HEK293 (cell line): ENCODE results near the gene PRICKLE3.

ENCODE experiments used
- AEBP2 ChIP-seq: fragments of 450-650 bp; formaldehyde crosslinking; IDR thresholded peaks from 2 replicates; pipeline ENCODE4 v1.5.1; 2016; ENCODE audit warnings: missing biosample characterization, missing genetic modification characterization, borderline replicate concordance
- HOXC10 ChIP-seq: sonication (generic); formaldehyde crosslinking; IDR thresholded peaks from 2 replicates; pipeline ENCODE4 v1.8.1; 2023; ENCODE audit warnings: mild to moderate bottlenecking, missing genetic modification reagents
- KLF8 ChIP-seq: fragments of 450-650 bp; formaldehyde crosslinking; IDR thresholded peaks from 2 replicates; pipeline ENCODE4 v1.5.1; 2016; ENCODE audit warnings: missing biosample characterization, missing genetic modification characterization
- MYNN ChIP-seq: fragments of 450-650 bp; formaldehyde crosslinking; IDR thresholded peaks from 2 replicates; pipeline ENCODE4 v1.5.1; 2016; ENCODE audit warnings: missing biosample characterization, missing genetic modification characterization, borderline replicate concordance
- PRDM1 ChIP-seq: fragments of 450-650 bp; formaldehyde crosslinking; IDR thresholded peaks from 2 replicates; pipeline ENCODE4; 2016; ENCODE audit warnings: missing biosample characterization, missing genetic modification characterization
- PRDM4 ChIP-seq: fragments of 450-650 bp; formaldehyde crosslinking; IDR thresholded peaks from 2 replicates; pipeline ENCODE4 v1.5.1; 2017; ENCODE audit warnings: missing biosample characterization, missing genetic modification characterization
- SALL2 ChIP-seq: fragments of 450-650 bp; formaldehyde crosslinking; IDR thresholded peaks from 2 replicates; pipeline ENCODE4 v1.5.0; 2017; ENCODE audit warnings: missing biosample characterization, mild to moderate bottlenecking, missing genetic modification characterization, borderline replicate concordance
- SCRT1 ChIP-seq: fragments of 450-650 bp; formaldehyde crosslinking; IDR thresholded peaks from 2 replicates; pipeline ENCODE4 v1.5.1; 2016; ENCODE audit warnings: missing biosample characterization, missing genetic modification characterization, borderline replicate concordance
- SCRT2 ChIP-seq: fragments of 450-650 bp; formaldehyde crosslinking; IDR thresholded peaks from 2 replicates; pipeline ENCODE4 v1.5.1; 2016; ENCODE audit warnings: missing biosample characterization, missing genetic modification characterization
- SP3 ChIP-seq: fragments of 450-650 bp; formaldehyde crosslinking; IDR thresholded peaks from 2 replicates; pipeline ENCODE4 v1.5.1; 2016; ENCODE audit warnings: missing biosample characterization, missing genetic modification characterization
- TCF7L2 ChIP-seq: IDR thresholded peaks from 2 replicates; pipeline ENCODE4 v1.6.1; 2011; ENCODE audit warnings: low read depth, mild to moderate bottlenecking, inconsistent platforms, low read length, moderate library complexity, borderline replicate concordance
- ZBTB1 ChIP-seq: fragments of 450-650 bp; formaldehyde crosslinking; IDR thresholded peaks from 2 replicates; pipeline ENCODE4 v1.5.1; 2016; ENCODE audit warnings: missing biosample characterization, missing genetic modification characterization
- ZBTB21 ChIP-seq: fragments of 450-650 bp; formaldehyde crosslinking; IDR thresholded peaks from 2 replicates; pipeline ENCODE4 v1.5.1; 2017; ENCODE audit warnings: missing biosample characterization, missing genetic modification characterization
- ZBTB26 ChIP-seq: fragments of 450-650 bp; formaldehyde crosslinking; optimal IDR thresholded peaks from 2 replicates; pipeline ENCODE3; 2016; ENCODE audit warnings: missing biosample characterization, mild to moderate bottlenecking, missing genetic modification characterization
- ZFP37 ChIP-seq: fragments of 450-650 bp; formaldehyde crosslinking; IDR thresholded peaks from 2 replicates; pipeline ENCODE4 v1.5.1; 2016; ENCODE audit warnings: missing biosample characterization, missing genetic modification characterization
- ZFP41 ChIP-seq: fragments of 450-650 bp; formaldehyde crosslinking; IDR thresholded peaks from 2 replicates; pipeline ENCODE4 v1.5.1; 2016; ENCODE audit warnings: missing biosample characterization, missing genetic modification characterization, borderline replicate concordance
- ZFP69B ChIP-seq: fragments of 450-650 bp; formaldehyde crosslinking; IDR thresholded peaks from 2 replicates; pipeline ENCODE4 v1.5.1; 2016; ENCODE audit warnings: missing biosample characterization, missing genetic modification characterization
- ZNF311 ChIP-seq: fragments of 450-650 bp; formaldehyde crosslinking; IDR thresholded peaks from 2 replicates; pipeline ENCODE4 v1.5.1; 2017; ENCODE audit warnings: missing biosample characterization, missing genetic modification characterization, borderline replicate concordance
- ZNF394 ChIP-seq: fragments of 450-650 bp; formaldehyde crosslinking; IDR thresholded peaks from 2 replicates; pipeline ENCODE4 v1.5.1; 2016; ENCODE audit warnings: missing biosample characterization, missing genetic modification characterization, mild to moderate bottlenecking, moderate library complexity, borderline replicate concordance
- ZNF416 ChIP-seq: fragments of 450-650 bp; formaldehyde crosslinking; IDR thresholded peaks from 2 replicates; pipeline ENCODE4 v1.5.1; 2016; ENCODE audit warnings: missing biosample characterization, missing genetic modification characterization
- ZNF426 ChIP-seq: fragments of 450-650 bp; formaldehyde crosslinking; IDR thresholded peaks from 2 replicates; pipeline ENCODE4 v1.5.1; 2017; ENCODE audit warnings: missing biosample characterization, missing genetic modification characterization, mild to moderate bottlenecking, inconsistent platforms, moderate library complexity
- ZNF433 ChIP-seq: fragments of 450-650 bp; formaldehyde crosslinking; IDR thresholded peaks from 2 replicates; pipeline ENCODE4 v1.5.1; 2016; ENCODE audit warnings: missing biosample characterization, missing genetic modification characterization, low read depth
- ZNF514 ChIP-seq: fragments of 450-650 bp; formaldehyde crosslinking; IDR thresholded peaks from 2 replicates; pipeline ENCODE4 v1.5.1; 2016; ENCODE audit warnings: missing biosample characterization, missing genetic modification characterization
- ZNF544 ChIP-seq: fragments of 450-650 bp; formaldehyde crosslinking; IDR thresholded peaks from 2 replicates; pipeline ENCODE4 v1.5.0; 2017; ENCODE audit warnings: missing biosample characterization, missing genetic modification characterization
- ZNF558 ChIP-seq: fragments of 450-650 bp; formaldehyde crosslinking; IDR thresholded peaks from 2 replicates; pipeline ENCODE4 v1.5.1; 2016; ENCODE audit warnings: missing biosample characterization, missing genetic modification characterization
- ZNF654 ChIP-seq: fragments of 450-650 bp; formaldehyde crosslinking; IDR thresholded peaks from 2 replicates; pipeline ENCODE4 v1.5.1; 2016; ENCODE audit warnings: low read depth, missing biosample characterization, missing genetic modification characterization
- ZNF664 ChIP-seq: fragments of 450-650 bp; formaldehyde crosslinking; IDR thresholded peaks from 2 replicates; pipeline ENCODE4 v1.5.1; 2016; ENCODE audit warnings: missing biosample characterization, missing genetic modification characterization
- ZNF747 ChIP-seq: fragments of 450-650 bp; formaldehyde crosslinking; IDR thresholded peaks from 2 replicates; pipeline ENCODE4 v1.5.1; 2016; ENCODE audit warnings: missing biosample characterization, missing genetic modification characterization
- ZNF76 ChIP-seq: fragments of 450-650 bp; formaldehyde crosslinking; IDR thresholded peaks from 2 replicates; pipeline ENCODE4; 2016; ENCODE audit warnings: low read depth, missing biosample characterization, missing genetic modification characterization, borderline replicate concordance
- ZNF768 ChIP-seq: fragments of 450-650 bp; formaldehyde crosslinking; IDR thresholded peaks from 2 replicates; pipeline ENCODE4 v1.5.1; 2018; ENCODE audit warnings: missing biosample characterization, mild to moderate bottlenecking, missing genetic modification characterization
- ZNF777 ChIP-seq: fragments of 450-650 bp; formaldehyde crosslinking; IDR thresholded peaks from 2 replicates; pipeline ENCODE4 v1.5.1; 2017; ENCODE audit warnings: missing biosample characterization, missing genetic modification characterization, borderline replicate concordance
- ZNF785 ChIP-seq: fragments of 450-650 bp; formaldehyde crosslinking; IDR thresholded peaks from 2 replicates; pipeline ENCODE4 v1.5.1; 2016; ENCODE audit warnings: missing biosample characterization, missing genetic modification characterization
- ZSCAN4 ChIP-seq: fragments of 450-650 bp; formaldehyde crosslinking; IDR thresholded peaks from 2 replicates; pipeline ENCODE4 v1.5.1; 2017; ENCODE audit warnings: missing biosample characterization, missing genetic modification characterization
- TF ChIP-seq, protein P1 (sequence below): fragments of 450-650 bp; formaldehyde crosslinking; IDR thresholded peaks from 2 replicates; pipeline ENCODE4 v1.5.1; 2016; ENCODE audit warnings: missing biosample characterization, missing genetic modification characterization

Gene PRICKLE3

DNA sequence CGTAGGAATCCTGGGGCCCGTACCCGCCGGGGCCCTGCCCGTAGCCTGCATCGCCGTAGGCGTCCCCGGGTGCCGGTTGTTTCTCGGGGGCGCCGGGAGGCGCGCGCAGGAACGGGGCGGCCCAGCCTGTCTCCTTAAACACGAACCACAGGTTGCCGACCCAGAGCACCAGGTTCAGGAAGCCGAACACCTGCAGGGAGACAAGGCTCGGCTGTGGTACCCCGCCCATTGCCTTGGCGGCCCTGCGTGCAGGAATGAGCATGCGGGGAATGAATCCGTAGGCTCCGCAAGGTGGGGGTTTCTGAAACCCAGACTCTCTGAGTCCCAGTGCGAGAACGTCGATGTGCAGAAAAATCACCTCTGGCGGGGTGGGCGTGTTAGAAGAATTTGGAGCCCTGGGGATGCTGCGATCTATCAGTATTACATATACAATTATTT lies 5.4 kb upstream of the PRICKLE3 start (continued):
- TF ChIP-seq ZFP37 (tag by site-specific recombination) (peak; percentile 30; the same call in 1 of the 2 replicates), ZSCAN4 (tag by site-specific recombination) (no peak), ZNF433 (no peak), KLF8 (tag by site-specific recombination) (no peak), ZNF654 (tag by site-specific recombination) (no peak), ZBTB26 (peak; percentile 66), ZNF426 (no peak), MYNN (tag by site-specific recombination) (no peak), ZNF785 (tag by site-specific recombination) (no peak), ZNF416 (no peak), ZNF544 (tag by site-specific recombination) (no peak), ZFP69B (tag by site-specific recombination) (no peak; the same call in 1 of the 2 replicates), ZNF777 (tag by site-specific recombination) (no peak), HOXC10 (CRISPR knock-in tag) (no peak), ZFP41 (tag by site-specific recombination) (no peak), SCRT2 (peak; percentile 89), SCRT1 (tag by site-specific recombination) (peak; percentile 76; the same call in 1 of the 2 replicates), ZNF394 (no peak), ZNF768 (no peak), TCF7L2 (no peak), AEBP2 (no peak), SP3 (tag by site-specific recombination) (no peak), ZNF514 (tag by site-specific recombination) (no peak), ZNF76 (tag by site-specific recombination) (no peak; the same call in 1 of the 2 replicates), ZNF664 (tag by site-specific recombination) (no peak), PRDM1 (tag by site-specific recombination) (no peak), ZBTB21 (tag by site-specific recombination) (no peak), ZNF747 (tag by site-specific recombination) (no peak), ZNF558 (no peak), PRDM4 (tag by site-specific recombination) (peak; percentile 65), ZBTB1 (tag by site-specific recombination) (no peak), SALL2 (tag by site-specific recombination) (no peak), ZNF311 (no peak)
- TF ChIP-seq, protein P1, sequence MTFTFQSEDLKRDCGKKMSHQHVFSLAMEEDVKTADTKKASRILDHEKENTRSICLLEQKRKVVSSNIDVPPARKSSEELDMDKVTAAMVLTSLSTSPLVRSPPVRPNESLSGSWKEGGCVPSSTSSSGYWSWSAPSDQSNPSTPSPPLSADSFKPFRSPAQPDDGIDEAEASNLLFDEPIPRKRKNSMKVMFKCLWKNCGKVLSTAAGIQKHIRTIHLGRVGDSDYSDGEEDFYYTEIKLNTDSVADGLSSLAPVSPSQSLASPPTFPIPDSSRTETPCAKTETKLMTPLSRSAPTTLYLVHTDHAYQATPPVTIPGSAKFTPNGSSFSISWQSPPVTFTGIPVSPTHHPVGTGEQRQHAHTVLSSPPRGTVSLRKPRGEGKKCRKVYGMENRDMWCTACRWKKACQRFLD (tag by site-specific recombination) = no peak
